ENCODE results near the gene MED16.

- TF ChIP-seq CTCF (IDR thresholded peaks at IDR 0.05; ENCODE audit: insufficient read depth, low read depth, low read length): no peak
- no peak for TF ChIP-seq EZH2 (IDR thresholded peaks at IDR 0.05; ENCODE audit: insufficient read depth, low read length)
Measured at GRCh38 chr19:855142-855541, 37.8 kb downstream of the MED16 start.

Data from astrocyte (in vitro differentiated cells and primary cell).